Type B pancreatic cell (in vitro differentiated cells): ENCODE measurements around the gene LILRB3. TPM values are rescaled to one million over a fixed set of nuclear protein-coding genes. Genes with fewer than 3 reads are reported as not detected.

ENCODE experiments used
- DNase-seq: peaks from one replicate; pipeline ENCODE4 v3.0.0; 2021; ENCODE audit warnings: mixed read lengths; ENCODE audit not compliant: unreplicated experiment; ENCODE audit errors: extremely low spot score
- H3K27ac Mint-ChIP-seq: 2 replicates; pipeline ENCODE4 v1.8.0; 2021; ENCODE audit warnings: mild to moderate bottlenecking, mixed read lengths
- H3K27me3 Mint-ChIP-seq: 2 replicates; pipeline ENCODE4 v1.8.0; 2021; ENCODE audit warnings: mixed read lengths
- H3K36me3 Mint-ChIP-seq: 2 replicates; pipeline ENCODE4 v1.8.0; 2021; ENCODE audit warnings: mixed read lengths
- H3K4me1 Mint-ChIP-seq: one replicate; pipeline ENCODE4 v1.8.0; 2021; ENCODE audit warnings: mixed read lengths; ENCODE audit not compliant: unreplicated experiment
- H3K4me3 Mint-ChIP-seq: 2 replicates; pipeline ENCODE4 v1.8.0; 2021; ENCODE audit warnings: mild to moderate bottlenecking, mixed read lengths
- H3K9me3 Mint-ChIP-seq: 2 replicates; pipeline ENCODE4 v1.8.0; 2021; ENCODE audit warnings: mixed read lengths
- CTCF ChIP-seq: fragments of 200-600 bp; sonication (generic); conservative IDR thresholded peaks from 2 replicates; pipeline ENCODE4 v1.5.0; 2021; ENCODE audit warnings: antibody characterized with exemption, mild to moderate bottlenecking
- total RNA-seq: library from RNA; stranded (reverse); gene quantifications from 2 replicates; pipeline ENCODE4 v1.2.1, GENCODE V29; 2021; ENCODE audit warnings: low replicate concordance

Gene LILRB3
- total RNA-seq, 1 donor from 2014 or later: not detected

DNA sequence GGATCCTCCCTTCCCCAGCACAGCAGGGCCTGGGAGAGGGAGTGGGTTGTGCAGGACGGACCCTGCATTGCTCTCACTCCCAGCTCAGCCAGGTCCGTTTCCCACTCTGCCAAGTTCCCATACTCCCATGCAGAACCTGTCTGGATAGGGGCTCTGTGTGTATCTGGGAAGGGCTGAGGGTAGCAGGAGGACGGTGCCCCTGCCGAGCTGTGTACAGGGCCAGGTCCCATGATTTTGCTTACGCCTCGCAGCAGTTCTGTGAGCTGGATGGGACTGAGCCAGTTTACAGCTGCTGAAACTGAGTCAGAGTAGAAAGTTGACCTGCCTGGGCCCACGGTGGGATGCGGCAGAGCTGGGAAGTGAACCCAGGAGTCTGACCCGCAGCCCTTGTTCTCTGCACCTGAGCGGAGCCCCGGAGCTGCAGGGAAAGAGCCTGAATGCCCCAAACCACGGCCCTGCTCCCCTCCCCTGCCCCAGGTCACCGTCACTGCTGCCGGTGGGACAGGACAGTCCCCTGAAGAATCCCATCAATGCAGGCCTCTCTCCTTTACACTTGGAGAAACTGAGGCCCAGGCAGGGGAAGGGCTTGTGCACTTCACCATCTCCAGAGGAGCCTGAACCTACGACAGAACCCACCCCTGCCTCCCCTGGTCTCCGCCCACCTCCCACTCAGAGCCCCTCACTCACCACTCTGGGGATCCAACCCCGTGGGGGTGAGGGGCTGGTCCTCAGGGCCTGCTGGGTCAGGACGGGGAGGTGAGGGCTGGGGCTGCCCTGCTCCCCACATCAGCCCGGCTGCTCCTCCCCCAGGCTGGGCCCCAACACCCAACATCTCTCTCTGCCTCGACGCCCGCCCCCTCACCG lies 30.8 kb upstream of the LILRB3 start:
- TF ChIP-seq CTCF: no peak
- Mint-ChIP-seq H3K27ac (no peak overlapping the region), H3K4me1 (no peaks in the 10 kb centered on the region)

DNA sequence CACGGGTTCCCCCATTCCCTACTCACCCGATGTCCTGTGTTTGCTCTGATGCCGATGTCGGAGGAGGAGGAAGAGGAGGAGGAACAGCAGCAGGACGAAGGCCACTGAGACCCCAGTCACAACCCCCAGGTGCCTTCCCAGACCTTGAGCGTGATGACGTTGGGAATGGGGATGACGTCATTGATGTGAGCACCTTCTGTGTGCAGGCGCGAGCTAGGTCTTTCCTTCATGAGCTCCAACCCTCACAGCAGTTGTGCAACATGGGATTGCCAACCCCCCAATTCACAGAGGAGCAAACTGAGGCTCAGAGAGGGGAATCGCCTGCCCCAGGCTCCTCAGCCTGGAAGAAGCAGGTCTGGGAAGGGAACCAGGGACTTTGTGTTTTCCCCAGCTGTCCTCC lies 30.0 kb upstream of the LILRB3 start:
- Mint-ChIP-seq H3K9me3 (no peaks in the 10 kb centered on the region), H3K4me3 (no peak overlapping the region), H3K27ac (no peak overlapping the region), H3K27me3 (peaks cover 23% of the 10 kb centered on the region), H3K4me1 (no peaks in the 10 kb centered on the region), H3K36me3 (no peaks in the 10 kb centered on the region)
- DNase-seq: no peak
- TF ChIP-seq CTCF: no peak

More for the DNA sequence above, 30.8 kb upstream of the LILRB3 start:
- no peak overlapping the region for H3K4me3 Mint-ChIP-seq
- no peaks in the 10 kb centered on the region for H3K36me3 Mint-ChIP-seq
- H3K9me3 Mint-ChIP-seq: no peaks in the 10 kb centered on the region
- H3K27me3 Mint-ChIP-seq: peaks cover 21% of the 10 kb centered on the region
- DNase-seq: no peak

DNA sequence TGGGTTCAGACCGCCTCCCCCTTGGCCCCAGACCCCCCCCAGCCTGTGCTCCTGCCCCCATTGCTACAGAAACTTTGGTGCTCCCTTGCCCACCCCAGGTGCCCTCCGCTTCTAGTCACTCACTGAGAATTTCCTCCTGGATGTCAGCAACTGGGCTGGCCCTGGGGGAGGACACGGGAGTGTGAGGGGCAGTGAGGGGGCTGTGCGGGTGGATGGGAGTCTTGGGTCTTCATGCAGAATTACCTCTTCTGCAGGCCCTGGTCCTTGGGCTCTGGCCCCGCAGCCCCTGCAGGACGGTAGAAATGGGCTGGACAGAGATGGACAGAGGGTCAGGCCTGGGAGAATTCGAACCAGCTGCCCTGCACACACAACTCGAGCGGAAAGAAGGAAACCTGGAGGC lies 29.4 kb upstream of the LILRB3 start:
- TF ChIP-seq CTCF: no peak
- no peak overlapping the region for H3K27ac Mint-ChIP-seq
- no peaks in the 10 kb centered on the region for H3K9me3 Mint-ChIP-seq
- no peaks in the 10 kb centered on the region for H3K4me1 Mint-ChIP-seq
- H3K27me3 Mint-ChIP-seq: peaks cover 18% of the 10 kb centered on the region
- H3K36me3 Mint-ChIP-seq: no peaks in the 10 kb centered on the region
- H3K4me3 Mint-ChIP-seq: no peak overlapping the region
- DNase-seq: no peak

DNA sequence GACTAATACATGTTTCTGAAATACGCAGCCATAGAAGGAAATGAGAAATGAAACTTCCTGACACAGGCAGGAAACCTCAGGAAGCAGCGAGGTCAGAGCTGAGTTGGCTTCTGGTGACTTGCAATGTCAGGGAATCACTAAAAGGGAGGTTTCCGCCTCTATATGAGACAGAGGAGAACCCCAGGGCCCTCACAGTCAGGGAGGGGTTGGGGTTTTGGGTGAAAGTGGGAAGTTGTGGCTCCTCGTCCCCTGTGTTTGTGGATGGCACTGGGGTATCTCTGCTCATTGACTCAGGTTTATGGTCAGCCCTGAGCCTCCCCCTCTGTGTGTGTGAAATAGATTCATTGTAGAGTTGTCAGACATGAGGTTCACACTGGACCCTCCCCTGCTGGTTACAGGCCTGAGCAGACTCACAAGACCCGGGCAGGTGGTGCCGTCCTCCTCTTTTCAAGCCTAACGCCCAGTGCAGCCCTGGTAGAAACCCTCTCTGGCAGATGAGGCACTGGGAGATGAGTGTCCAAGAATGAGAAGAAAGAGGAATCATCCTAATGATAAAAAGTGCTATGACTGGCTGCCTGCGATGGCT lies 25.3 kb upstream of the LILRB3 start:
- no peak overlapping the region for H3K27ac Mint-ChIP-seq
- TF ChIP-seq CTCF: no peak

GRCh38 chr19:54247106-54247930 lies 24.5 kb upstream of the LILRB3 start:
- Mint-ChIP-seq H3K4me1 (no peaks in the 10 kb centered on the region), H3K4me3 (no peak overlapping the region), H3K36me3 (no peaks in the 10 kb centered on the region), H3K27me3 (peaks cover 15% of the 10 kb centered on the region), H3K9me3 (no peaks in the 10 kb centered on the region), H3K27ac (no peak overlapping the region)
- no peak for TF ChIP-seq CTCF
- DNase-seq: no peak

More for the DNA sequence above, 25.3 kb upstream of the LILRB3 start:
- no peak overlapping the region for H3K4me3 Mint-ChIP-seq
- H3K36me3 Mint-ChIP-seq: no peaks in the 10 kb centered on the region
- H3K9me3 Mint-ChIP-seq: no peaks in the 10 kb centered on the region
- H3K4me1 Mint-ChIP-seq: no peaks in the 10 kb centered on the region
- no peak for DNase-seq
- H3K27me3 Mint-ChIP-seq: peaks cover 15% of the 10 kb centered on the region
